Fibroblast of pulmonary artery (primary cell): ENCODE data around the gene FGF4.

Source experiments
- DNase-seq: peaks from one replicate; pipeline ENCODE4 v3.0.0-alpha.2; 2010; ENCODE audit warnings: low read depth
- H3K4me3 ChIP-seq: replicated peaks from 2 replicates; pipeline ENCODE4 v1.5.1; 2011; ENCODE audit warnings: low read depth, mild to moderate bottlenecking, control low read depth, low read length, moderate library complexity
- TF ChIP-seq, protein P1 (sequence below): IDR thresholded peaks from 2 replicates; pipeline ENCODE4 v1.5.1; 2011; ENCODE audit warnings: mild to moderate bottlenecking, control low read depth, low read length, inconsistent platforms; ENCODE audit errors: missing control alignments

The FGF4 gene

DNA sequence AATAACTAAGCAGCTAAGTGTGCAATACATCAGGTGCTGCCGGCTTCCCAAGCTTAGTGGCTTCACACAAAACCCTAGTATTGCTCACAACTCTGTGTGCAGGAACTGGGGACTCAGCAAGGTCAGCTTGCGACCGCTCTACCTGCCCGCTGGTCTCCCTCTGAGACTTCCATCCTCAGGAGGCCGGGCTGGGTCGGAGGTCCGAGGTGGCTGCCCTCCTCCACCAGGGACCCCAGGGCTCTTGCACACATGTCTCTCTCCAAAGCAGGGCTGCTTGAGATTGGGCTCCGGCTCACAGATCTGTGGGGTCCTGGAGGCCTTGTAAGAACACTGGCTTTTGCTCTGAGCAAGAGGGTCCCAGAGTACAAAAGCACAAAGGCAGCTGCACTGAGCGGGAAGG, 45.9 kb downstream of the FGF4 start:
- H3K4me3 ChIP-seq = no peak overlapping the region
- TF ChIP-seq, protein P1, sequence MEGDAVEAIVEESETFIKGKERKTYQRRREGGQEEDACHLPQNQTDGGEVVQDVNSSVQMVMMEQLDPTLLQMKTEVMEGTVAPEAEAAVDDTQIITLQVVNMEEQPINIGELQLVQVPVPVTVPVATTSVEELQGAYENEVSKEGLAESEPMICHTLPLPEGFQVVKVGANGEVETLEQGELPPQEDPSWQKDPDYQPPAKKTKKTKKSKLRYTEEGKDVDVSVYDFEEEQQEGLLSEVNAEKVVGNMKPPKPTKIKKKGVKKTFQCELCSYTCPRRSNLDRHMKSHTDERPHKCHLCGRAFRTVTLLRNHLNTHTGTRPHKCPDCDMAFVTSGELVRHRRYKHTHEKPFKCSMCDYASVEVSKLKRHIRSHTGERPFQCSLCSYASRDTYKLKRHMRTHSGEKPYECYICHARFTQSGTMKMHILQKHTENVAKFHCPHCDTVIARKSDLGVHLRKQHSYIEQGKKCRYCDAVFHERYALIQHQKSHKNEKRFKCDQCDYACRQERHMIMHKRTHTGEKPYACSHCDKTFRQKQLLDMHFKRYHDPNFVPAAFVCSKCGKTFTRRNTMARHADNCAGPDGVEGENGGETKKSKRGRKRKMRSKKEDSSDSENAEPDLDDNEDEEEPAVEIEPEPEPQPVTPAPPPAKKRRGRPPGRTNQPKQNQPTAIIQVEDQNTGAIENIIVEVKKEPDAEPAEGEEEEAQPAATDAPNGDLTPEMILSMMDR = no peak

DNA sequence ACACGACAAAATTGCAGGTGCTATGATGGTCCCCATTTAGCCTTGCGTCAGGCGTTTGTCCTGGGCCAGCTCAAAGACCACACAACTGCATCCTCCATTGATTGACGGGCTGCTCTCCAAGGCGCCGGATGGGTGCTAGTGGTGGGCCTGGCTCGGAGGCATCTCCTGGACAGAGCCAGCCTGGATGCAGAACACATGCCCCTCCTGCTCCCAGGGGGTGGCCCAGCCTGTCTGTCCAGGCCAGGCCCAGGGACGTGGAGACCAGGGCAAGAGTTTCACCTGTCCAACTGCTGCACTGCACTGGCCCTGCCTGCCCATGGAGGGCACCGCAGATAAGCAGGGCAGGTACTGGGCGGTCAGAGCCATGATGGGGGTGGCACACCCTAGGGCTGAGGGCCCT, 47.9 kb downstream of the FGF4 start:
- no peak overlapping the region for H3K4me3 ChIP-seq
- DNase-seq = no peak
- TF ChIP-seq, protein P1 = no peak

More for the DNA sequence above, 45.9 kb downstream of the FGF4 start:
- DNase-seq = no peak

DNA sequence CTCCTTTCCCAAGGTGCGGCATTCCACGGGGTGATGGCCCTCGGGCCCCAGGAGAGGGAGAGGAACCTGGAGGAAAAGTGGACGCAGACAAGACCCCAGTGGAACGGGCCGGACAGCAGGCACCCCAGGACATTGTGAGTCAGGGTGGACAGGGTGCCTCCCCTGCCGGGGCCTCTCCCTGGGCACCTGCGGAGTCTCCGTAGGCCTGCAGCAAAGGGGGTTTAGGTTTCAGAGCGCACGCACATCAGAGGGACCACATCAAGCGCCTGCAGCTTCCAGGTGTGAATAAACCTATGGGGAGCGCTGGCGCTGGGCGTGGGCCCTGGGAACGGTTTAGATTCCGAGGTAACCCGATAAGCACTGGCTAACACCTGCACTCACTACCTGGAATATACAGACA, 48.7 kb downstream of the FGF4 start:
- H3K4me3 ChIP-seq = no peak overlapping the region
- TF ChIP-seq, protein P1 = no peak
- no peak for DNase-seq

DNA sequence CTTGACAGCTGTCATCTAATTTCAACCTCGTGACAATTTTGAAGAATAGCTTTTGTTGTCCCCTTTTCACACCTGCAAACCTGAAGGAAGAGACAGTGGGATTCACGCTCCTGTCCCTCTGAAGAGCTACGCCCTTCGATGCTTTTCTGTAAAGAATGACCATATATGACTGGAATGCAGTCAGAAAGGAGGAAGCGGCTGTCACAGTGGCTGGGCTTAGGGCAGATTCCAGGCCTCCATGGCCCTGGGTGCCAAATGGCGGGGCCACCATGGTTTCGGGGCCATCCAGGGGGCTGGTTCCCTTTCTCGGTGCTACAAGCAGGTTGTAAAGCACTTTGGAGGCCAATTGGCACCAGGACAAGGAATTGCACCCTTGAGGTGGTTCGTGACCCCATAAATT, 49.1 kb downstream of the FGF4 start:
- TF ChIP-seq, protein P1 = no peak
- no peak overlapping the region for H3K4me3 ChIP-seq
- no peak for DNase-seq

DNA sequence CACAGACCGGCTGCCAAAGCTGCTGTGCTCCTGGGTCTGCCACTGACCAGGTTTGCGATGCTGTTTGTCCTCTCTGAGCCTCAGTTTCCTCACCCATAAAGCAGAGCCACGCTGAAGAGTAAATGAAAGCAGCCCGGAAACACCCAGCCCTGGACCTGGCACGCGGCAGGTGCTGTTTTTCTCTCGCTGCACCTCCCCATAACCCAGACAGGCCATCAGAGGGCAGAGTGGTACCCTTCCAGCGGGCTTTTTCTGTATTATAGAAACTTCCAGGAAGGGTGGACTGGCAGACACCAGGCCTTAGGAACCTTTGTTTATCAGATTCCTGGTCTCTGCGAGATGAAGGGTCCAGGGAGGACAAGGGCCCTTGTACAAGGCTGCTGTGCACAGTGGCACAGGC, 53.4 kb downstream of the FGF4 start:
- TF ChIP-seq, protein P1 = peak; percentile 3
- H3K4me3 ChIP-seq = no peak overlapping the region
- no peak for DNase-seq

DNA sequence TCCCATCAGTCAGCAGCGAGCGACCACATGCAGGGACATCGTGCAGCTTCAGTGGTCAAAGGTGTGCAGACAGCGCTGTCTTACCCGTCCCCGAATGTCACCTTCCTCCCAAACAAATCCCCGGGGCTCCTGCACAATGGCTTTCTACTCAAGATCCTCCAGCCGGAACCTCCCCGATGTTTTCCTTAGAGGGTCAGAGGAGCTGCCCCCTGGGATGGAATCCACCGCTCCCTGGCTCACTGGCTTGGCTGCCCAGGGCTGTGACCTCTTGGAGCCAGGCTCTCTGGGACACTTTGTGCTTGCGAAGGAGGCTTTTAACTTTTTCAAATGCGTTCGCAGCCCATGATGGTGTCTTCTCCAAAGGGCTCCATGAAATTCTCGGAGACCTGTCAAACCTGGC, 54.0 kb downstream of the FGF4 start:
- H3K4me3 ChIP-seq = no peak overlapping the region
- no peak for DNase-seq
- TF ChIP-seq, protein P1 = no peak
